Measurements from ENCODE around the gene ADGRB2.

ADGRB2 gene

DNA sequence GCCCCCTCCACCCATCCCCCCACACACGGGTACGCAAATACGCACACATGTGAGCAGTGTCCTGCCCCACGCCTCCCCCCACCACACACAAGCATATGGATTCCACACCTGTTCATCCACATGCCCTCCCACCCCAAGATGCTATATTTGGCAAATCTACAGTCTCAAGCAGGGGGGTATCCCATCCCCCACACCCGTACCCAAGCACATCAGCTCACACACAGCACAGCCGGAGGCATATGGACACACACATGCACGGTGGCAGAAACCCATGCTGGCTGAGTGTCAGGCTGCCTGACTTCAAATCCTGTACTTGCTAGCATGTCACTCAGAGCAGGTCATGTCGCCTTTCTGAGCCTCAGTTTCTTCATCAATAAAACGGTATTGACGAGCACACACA lies 70.9 kb downstream of the ADGRB2 start:
- H3K9ac ChIP-seq (ENCODE audit: low read depth, low read length) = no peak overlapping the region
- no peak overlapping the region for H3K4me2 ChIP-seq (ENCODE audit: insufficient read depth, low read length)
- no peak overlapping the region for H3K4me3 ChIP-seq (ENCODE audit: low read depth in 1 of 2, low read length in 2 of 2)
- TF ChIP-seq EZH2 (IDR thresholded peaks at IDR 0.05; ENCODE audit: borderline replicate concordance, low read depth, low read length, severe bottlenecking) = no peak
- TF ChIP-seq, protein P1, sequence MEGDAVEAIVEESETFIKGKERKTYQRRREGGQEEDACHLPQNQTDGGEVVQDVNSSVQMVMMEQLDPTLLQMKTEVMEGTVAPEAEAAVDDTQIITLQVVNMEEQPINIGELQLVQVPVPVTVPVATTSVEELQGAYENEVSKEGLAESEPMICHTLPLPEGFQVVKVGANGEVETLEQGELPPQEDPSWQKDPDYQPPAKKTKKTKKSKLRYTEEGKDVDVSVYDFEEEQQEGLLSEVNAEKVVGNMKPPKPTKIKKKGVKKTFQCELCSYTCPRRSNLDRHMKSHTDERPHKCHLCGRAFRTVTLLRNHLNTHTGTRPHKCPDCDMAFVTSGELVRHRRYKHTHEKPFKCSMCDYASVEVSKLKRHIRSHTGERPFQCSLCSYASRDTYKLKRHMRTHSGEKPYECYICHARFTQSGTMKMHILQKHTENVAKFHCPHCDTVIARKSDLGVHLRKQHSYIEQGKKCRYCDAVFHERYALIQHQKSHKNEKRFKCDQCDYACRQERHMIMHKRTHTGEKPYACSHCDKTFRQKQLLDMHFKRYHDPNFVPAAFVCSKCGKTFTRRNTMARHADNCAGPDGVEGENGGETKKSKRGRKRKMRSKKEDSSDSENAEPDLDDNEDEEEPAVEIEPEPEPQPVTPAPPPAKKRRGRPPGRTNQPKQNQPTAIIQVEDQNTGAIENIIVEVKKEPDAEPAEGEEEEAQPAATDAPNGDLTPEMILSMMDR (IDR thresholded peaks at IDR 0.05; ENCODE audit: borderline replicate concordance, extremely low read depth, low read length, poor library complexity, severe bottlenecking) = no peak
- ATAC-seq (ENCODE audit: insufficient read depth, low read depth) (no peak), DNase-seq (no peak)
- H3K9me3 ChIP-seq (ENCODE audit: insufficient read depth, low read length, severe bottlenecking) = no peaks in the 10 kb centered on the region
- no peak overlapping the region for H2AFZ ChIP-seq (ENCODE audit: low read depth, low read length)
- no peaks in the 10 kb centered on the region for H3K79me2 ChIP-seq (ENCODE audit: insufficient read depth, low read length)
- no peak overlapping the region for H3K27ac ChIP-seq (ENCODE audit: low read length)
- no peaks in the 10 kb centered on the region for H3K27me3 ChIP-seq (ENCODE audit: insufficient read depth, low read length, poor library complexity)
- H3K4me1 ChIP-seq (ENCODE audit: insufficient read depth, low read length) = no peaks in the 10 kb centered on the region
- no peaks in the 10 kb centered on the region; the same call in 1 of the 2 replicates for H4K20me1 ChIP-seq (ENCODE audit: insufficient read depth, low read length)
- H3K36me3 ChIP-seq (ENCODE audit: insufficient read depth, low read length) = no peaks in the 10 kb centered on the region

DNA sequence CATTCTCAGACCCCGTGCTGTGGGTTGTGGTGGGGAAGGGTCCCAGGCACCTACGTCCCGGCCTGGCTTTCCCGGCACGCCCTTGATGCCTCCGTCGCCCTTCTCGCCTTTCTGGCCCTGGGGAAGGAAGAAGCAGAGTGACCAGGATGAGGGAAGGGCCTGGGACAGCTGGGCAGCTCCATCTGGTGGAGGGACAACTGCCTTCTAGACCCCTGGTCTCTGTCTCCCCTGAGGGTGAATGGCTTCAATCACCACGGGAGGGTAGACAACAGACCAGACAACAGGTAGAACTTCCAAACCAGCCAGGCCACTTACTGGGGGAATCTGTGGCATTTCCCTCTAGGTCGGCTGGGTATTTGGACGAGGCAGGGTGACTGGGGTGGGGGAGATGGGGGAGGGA lies 72.2 kb downstream of the ADGRB2 start:
- Histone ChIP-seq H3K9ac (ENCODE audit: low read depth, low read length) (no peak overlapping the region), H3K27ac (ENCODE audit: low read length) (no peak overlapping the region), H2AFZ (ENCODE audit: low read depth, low read length) (no peak overlapping the region), H3K4me3 (ENCODE audit: low read depth in 1 of 2, low read length in 2 of 2) (no peak overlapping the region), H3K79me2 (ENCODE audit: insufficient read depth, low read length) (no peaks in the 10 kb centered on the region), H3K9me3 (ENCODE audit: insufficient read depth, low read length, severe bottlenecking) (no peaks in the 10 kb centered on the region), H3K4me2 (ENCODE audit: insufficient read depth, low read length) (no peak overlapping the region), H3K4me1 (ENCODE audit: insufficient read depth, low read length) (no peaks in the 10 kb centered on the region), H3K27me3 (ENCODE audit: insufficient read depth, low read length, poor library complexity) (no peaks in the 10 kb centered on the region), H4K20me1 (ENCODE audit: insufficient read depth, low read length) (no peaks in the 10 kb centered on the region; the same call in 1 of the 2 replicates), H3K36me3 (ENCODE audit: insufficient read depth, low read length) (no peaks in the 10 kb centered on the region)
- no peak for TF ChIP-seq EZH2 (IDR thresholded peaks at IDR 0.05; ENCODE audit: borderline replicate concordance, low read depth, low read length, severe bottlenecking)
- TF ChIP-seq, protein P1 (IDR thresholded peaks at IDR 0.05; ENCODE audit: borderline replicate concordance, extremely low read depth, low read length, poor library complexity, severe bottlenecking) = no peak
- DNase-seq (no peak), ATAC-seq (ENCODE audit: insufficient read depth, low read depth) (no peak)

DNA sequence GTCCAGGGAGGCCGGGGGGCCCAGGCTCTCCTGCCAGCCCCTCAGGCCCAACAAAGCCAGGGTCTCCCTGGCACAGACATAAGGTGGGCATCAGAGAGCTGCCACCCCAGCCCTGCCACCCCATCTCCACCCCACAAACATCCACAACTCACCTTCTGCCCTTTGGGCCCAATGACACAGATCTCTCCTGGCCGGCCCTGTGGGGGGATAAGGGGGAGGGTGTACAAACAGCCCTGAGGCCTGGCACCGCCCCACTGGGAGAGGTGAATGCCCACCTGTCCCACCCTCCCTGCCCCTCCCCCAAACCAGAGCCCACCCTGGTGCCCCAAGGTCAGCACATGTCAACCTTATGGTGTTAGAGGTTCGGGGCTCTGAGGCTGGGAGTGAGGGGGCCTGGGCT lies 72.7 kb downstream of the ADGRB2 start:
- DNase-seq (no peak), ATAC-seq (ENCODE audit: insufficient read depth, low read depth) (no peak)
- Histone ChIP-seq H3K79me2 (ENCODE audit: insufficient read depth, low read length) (no peaks in the 10 kb centered on the region), H3K4me3 (ENCODE audit: low read depth in 1 of 2, low read length in 2 of 2) (no peak overlapping the region), H2AFZ (ENCODE audit: low read depth, low read length) (no peak overlapping the region), H3K4me2 (ENCODE audit: insufficient read depth, low read length) (no peak overlapping the region), H3K27me3 (ENCODE audit: insufficient read depth, low read length, poor library complexity) (no peaks in the 10 kb centered on the region), H3K4me1 (ENCODE audit: insufficient read depth, low read length) (no peaks in the 10 kb centered on the region), H3K9ac (ENCODE audit: low read depth, low read length) (no peak overlapping the region), H3K36me3 (ENCODE audit: insufficient read depth, low read length) (no peaks in the 10 kb centered on the region), H4K20me1 (ENCODE audit: insufficient read depth, low read length) (no peaks in the 10 kb centered on the region), H3K9me3 (ENCODE audit: insufficient read depth, low read length, severe bottlenecking) (no peaks in the 10 kb centered on the region), H3K27ac (ENCODE audit: low read length) (no peak overlapping the region)
- TF ChIP-seq EZH2 (IDR thresholded peaks at IDR 0.05; ENCODE audit: borderline replicate concordance, low read depth, low read length, severe bottlenecking) = no peak
- TF ChIP-seq, protein P1 (IDR thresholded peaks at IDR 0.05; ENCODE audit: borderline replicate concordance, extremely low read depth, low read length, poor library complexity, severe bottlenecking) = no peak

DNA sequence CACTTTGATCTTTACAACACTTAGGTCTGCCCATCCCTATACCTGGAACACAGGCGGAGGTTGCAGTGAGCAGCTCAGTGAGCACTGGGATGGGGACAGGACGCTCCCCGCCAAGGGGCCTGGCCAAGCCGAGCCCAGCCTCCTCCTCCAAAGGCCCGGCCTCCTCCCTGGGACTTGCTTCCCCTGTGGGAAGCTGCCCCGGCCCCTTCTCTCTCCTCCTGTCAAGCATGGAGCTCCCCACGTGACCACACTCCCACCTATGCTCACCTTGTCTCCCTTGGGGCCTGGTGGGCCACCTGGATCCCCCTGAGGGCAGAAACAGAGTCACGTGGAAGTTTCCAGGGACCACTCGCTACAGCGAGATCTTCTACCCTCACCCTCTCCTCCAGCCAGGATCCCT lies 73.2 kb downstream of the ADGRB2 start:
- no peak for ATAC-seq (ENCODE audit: insufficient read depth, low read depth)
- Histone ChIP-seq H3K9ac (ENCODE audit: low read depth, low read length) (no peak overlapping the region), H2AFZ (ENCODE audit: low read depth, low read length) (no peak overlapping the region), H3K4me1 (ENCODE audit: insufficient read depth, low read length) (no peaks in the 10 kb centered on the region), H3K27me3 (ENCODE audit: insufficient read depth, low read length, poor library complexity) (no peaks in the 10 kb centered on the region), H3K4me2 (ENCODE audit: insufficient read depth, low read length) (no peak overlapping the region), H3K4me3 (ENCODE audit: low read depth in 1 of 2, low read length in 2 of 2) (no peak overlapping the region), H3K36me3 (ENCODE audit: insufficient read depth, low read length) (no peaks in the 10 kb centered on the region), H3K27ac (ENCODE audit: low read length) (no peak overlapping the region), H3K79me2 (ENCODE audit: insufficient read depth, low read length) (no peaks in the 10 kb centered on the region), H3K9me3 (ENCODE audit: insufficient read depth, low read length, severe bottlenecking) (no peaks in the 10 kb centered on the region), H4K20me1 (ENCODE audit: insufficient read depth, low read length) (no peaks in the 10 kb centered on the region)
- TF ChIP-seq EZH2 (IDR thresholded peaks at IDR 0.05; ENCODE audit: borderline replicate concordance, low read depth, low read length, severe bottlenecking) = no peak
- TF ChIP-seq, protein P1 (IDR thresholded peaks at IDR 0.05; ENCODE audit: borderline replicate concordance, extremely low read depth, low read length, poor library complexity, severe bottlenecking) = no peak
- DNase-seq = no peak

All from DND-41 (cell line).